NCI-H2196 (cell line): ENCODE results near the gene TADA2B.
"Not testable (repeated sequence)": the region's sequence is repeated elsewhere in the genome, so short reads cannot be mapped to it uniquely, and the experiment has no call there.

Experiments
- DNase-seq: peaks from one replicate; lab custom pipeline; 2025; ENCODE audit not compliant: unreplicated experiment; lab: John Stamatoyannopoulos, UW

Gene TADA2B

DNA sequence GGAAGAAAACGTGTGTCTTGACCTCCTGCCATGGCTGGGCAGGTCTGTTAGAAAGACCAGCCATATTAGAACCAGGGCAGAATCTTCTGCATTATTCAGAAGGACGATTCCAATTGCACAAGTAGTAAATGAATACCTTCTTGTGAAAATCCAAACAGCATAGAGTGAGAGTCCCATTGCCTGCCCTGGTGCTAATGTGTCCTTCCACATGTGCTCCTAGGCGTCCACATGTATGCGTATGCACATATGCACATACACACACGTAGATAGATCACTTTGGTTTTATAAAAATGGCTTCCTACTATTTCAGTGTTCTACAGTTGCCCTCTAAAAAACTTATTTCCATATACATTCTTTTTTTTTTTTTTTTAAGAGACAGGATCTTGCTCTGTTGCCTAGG lies 34.9 kb downstream of the TADA2B start:
- DNase-seq: no peak

GRCh38 chr4:7079483-7079882 lies 36.3 kb downstream of the TADA2B start:
- DNase-seq: not testable (repeated sequence)

GRCh38 chr4:7079909-7080308 lies 36.7 kb downstream of the TADA2B start:
- DNase-seq: not testable (repeated sequence)

DNA sequence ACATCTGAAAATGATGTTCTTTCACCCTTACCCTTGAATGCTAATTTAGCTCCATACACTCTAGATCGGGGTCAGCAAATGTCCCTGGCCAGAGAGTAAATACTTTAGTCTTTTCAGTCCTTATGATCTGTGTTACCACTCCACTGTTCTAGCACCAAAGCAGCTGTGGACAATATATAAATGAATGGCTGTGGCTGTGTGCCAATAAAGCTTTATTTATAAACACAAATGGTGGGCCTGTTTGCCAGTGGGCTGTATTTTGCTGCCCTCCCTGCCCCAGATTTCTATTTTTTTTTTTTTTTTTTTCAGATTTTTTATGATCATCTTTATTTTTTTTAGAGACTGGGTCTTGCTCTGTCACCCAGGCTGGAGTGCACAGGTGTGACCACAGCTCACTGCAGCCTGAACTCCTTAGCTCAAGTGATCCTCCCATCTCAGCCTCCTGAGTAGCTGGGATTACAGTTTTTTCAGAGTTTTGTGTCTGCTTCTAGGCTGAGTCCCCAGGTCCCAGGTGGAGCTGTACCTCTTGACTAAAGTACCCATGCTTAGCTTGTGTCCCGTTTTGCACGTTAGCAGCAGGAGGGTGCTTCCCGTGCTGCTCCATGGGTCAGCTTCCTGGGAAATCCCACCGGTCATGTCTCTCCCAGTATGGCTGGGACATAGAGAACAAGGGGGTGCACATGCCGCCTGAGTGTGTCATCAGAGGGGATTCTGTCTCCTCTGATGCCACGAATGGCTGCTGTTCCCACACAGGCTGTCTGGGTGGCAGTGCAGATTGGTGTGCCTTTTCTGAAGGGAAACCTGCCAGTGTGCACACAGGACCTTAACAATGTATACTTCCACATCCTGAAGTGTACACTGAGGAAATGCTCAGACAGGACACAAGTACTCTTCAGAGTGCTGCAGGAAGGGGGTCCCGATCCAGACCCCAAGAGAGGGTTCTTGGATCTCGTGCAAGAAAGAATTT lies 40.7 kb downstream of the TADA2B start:
- DNase-seq: no peak

GRCh38 chr4:7084564-7084961 lies 41.4 kb downstream of the TADA2B start:
- not testable (repeated sequence) for DNase-seq

- DNase-seq: no peak
Observed at GRCh38 chr4:7086384-7086783, 43.2 kb downstream of the TADA2B start.

DNA sequence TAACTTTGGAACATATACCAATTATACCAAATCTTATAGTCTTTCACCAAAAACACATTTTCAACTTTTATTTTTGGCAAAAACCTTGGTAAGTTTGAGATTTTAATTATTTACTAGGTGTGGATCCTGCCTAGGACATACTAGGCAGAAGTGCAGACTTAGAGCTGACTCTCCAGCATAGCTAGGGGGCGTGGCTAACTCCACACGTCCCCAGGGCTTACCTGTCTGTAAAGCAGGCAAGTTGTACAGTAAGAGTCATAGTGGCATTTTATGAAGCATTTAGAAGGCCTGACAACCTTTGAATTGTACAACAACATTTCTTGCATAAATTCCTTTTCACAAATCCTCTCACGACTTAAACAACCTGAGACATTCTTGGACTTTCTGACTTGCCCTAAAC lies 43.9 kb downstream of the TADA2B start:
- no peak for DNase-seq

GRCh38 chr4:7089213-7089986 lies 46.2 kb downstream of the TADA2B start:
- DNase-seq: no peak

GRCh38 chr4:7092026-7092425 lies 48.9 kb downstream of the TADA2B start:
- DNase-seq: no peak

GRCh38 chr4:7094916-7095315 lies 51.7 kb downstream of the TADA2B start:
- DNase-seq: no peak

- no peak for DNase-seq
Observed at GRCh38 chr4:7095611-7096155, 52.5 kb downstream of the TADA2B start.

DNA sequence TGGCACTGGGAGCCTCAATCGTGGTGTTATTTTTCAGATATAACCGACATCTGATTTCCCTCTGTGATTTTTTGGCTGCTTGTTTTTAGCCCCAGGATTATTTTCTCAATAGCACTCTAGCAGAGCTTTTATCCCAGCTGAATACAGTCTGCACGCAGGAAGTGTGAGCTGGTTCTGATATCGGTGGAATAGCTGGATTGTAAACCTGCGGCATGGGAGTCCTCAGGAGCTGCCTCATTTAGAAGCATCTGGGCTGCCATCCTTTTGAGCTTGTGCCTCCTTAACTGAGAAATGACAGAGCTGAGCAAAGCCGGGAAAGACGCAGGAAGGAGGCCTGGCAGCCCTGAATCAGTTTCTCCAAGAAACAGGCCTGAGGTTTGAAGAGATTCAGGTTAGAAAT lies 53.1 kb downstream of the TADA2B start:
- DNase-seq: no peak

DNA sequence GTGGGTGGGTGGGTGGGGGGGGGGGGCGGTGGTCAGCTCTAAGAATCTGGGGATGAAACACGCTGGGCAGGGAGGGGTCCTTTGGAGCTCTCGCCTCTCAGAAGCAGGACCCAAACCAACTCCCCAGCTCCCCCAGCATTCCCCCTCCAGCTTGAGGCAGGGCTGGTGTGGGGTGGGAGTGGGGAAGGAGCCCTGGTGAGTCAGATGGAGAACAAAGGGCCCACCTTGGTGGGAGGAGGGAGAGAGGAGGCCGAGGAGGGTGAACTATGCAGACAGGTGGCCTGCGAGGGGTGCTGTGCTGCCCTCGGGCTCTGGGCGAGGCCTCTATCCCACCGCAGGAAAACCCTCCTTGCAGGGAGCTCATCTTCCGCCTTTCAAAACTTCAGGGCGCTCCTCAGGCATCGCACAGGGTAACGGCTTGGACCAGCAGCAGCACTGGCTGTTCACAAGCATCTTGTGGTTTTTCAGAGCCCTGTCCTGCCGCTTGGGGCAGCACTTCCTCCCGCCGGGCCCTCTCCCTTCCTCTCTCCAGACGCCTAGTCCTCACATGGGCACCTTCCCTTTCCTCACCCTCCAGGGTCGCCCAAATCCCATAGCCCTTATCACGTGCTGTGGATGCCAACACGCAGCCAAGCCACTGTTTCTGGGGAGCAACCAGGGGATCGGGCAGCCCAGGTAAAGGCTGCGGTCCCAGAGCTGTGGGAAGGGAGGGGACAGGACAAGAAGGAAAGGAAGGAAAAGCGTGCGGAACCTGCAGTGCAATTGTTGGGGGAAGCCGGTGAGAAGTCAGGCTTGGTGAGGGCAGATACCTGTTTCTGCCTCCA lies 58.7 kb downstream of the TADA2B start:
- DNase-seq: peak; percentile 7

GRCh38 chr4:7102516-7102909 lies 59.3 kb downstream of the TADA2B start:
- not testable (repeated sequence) for DNase-seq

GRCh38 chr4:7103031-7103606 lies 59.9 kb downstream of the TADA2B start:
- DNase-seq: peak; percentile 73

DNA sequence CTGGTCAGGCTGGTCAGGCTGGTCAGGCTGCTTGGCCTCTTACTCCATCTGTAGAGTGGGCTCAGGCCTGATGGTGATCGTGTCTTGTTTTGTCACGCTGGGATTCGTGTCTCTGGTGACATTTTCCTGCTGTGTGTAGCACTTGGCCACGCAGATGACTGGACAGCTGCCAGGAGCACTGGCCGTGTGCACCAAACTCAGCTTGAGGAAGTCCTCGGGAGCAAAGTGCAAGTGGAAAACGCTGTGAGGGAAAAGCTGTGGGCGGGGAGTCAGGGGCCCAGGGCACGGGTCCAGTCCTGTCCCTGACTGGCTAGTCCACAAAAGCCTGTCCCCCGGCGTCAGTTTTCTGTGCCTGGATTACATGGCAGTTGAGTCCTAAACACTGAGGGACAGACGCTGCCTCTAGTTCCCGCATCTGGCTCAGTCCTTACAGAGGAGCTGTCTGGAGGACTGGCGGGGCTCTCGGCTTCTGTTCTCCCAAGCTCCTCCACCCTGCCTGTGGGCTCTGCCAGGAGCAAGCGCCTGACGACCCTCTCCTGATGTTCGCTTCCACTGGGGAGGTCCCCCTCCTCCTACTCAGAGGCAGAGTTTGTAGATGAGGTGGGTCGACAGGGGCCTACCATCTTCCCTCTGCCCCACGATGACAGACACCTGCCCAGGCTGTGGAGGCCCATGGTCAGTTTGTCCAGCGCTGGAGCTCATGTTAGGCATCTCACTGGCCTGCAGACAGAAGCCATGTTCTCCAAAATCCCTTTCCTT lies 60.6 kb downstream of the TADA2B start:
- no peak for DNase-seq

DNA sequence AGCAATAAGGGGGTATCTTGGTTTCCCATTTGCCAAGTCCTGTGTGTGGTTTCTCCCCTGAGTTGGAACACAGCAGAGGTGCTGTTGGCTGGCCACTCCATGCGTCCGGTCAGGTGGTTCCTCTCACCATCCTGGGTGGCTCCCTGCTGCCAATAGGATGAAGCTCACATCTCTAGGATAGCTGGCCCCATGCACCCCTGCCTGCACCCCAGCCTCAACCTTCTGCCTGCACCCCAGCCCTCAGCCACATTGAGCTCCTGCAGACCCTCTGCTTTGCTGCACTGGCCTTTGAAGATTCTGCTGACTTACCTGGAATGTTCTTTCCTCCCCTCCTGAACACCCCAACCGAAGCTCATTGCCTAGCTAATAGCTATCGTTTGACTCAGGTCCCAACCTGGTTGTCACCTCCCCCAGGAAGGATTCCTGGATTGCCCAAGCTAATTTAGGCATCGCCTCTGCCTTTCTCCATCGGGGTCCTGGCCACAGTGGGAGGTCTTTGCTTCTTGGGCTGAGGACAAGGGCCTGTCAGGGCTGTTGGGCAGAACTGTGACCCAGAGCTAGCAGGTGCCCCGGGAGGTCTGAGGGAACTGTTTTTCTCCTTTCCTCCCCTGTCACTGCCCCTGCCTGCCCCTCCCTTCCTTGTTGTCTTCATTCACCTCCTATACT lies 61.3 kb downstream of the TADA2B start:
- no peak for DNase-seq

DNA sequence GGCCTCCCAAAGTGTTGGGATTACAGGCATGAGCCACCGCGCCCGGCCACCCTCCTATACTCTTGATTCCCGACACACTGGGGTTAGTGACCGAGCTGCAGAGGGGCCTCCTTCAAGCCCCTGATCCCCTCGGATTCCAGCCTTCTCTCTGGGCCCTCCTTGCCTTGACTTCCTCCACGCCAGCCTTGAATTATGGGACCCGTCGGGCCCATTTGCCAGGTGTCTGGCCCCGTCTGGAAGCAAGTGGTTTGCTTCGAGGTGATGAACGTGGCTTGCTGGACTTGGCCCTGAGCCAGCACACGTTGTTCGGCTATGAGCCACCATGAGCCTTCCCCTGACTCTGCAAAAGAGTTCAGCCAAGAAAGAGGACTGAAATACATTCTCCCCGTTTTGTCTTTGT lies 62.1 kb downstream of the TADA2B start:
- DNase-seq: no peak

DNA sequence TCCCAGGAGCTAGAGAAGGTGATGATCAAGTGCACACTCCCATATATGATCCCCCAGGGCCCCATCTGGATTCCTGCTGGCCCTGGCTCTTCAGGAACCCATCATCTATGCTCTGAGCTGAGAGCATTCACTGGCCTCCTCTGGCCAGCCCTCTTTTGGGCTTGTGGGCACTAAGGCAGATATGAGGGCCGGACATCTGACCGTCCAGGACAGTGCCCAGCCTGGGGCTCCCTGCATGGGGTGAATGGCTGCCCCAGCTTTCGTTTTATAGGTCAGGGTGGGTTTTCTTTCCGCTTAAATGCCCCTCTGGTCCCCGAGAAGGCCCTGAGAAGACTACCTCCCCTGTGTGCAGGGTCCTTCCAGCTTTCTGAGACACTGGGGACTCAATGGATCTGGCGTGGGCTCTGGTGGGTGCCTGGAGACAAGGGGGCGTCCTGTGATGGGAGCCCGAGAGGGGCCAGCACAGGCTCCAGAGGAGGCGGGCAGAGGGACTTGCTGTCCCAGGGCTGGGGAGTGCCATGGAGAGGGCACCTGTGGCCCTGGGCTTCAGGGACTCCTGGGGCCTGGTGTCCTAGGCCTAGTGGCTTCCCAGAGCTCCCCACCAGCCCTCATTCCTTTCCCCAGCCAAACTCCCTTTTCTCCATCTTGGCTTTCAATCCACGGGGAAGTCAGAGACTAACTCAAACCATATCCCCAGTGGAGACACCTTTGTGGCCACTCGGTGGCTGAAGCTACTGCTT lies 64.2 kb downstream of the TADA2B start:
- DNase-seq: no peak
